Glomerular visceral epithelial cell (primary cell): ENCODE data around the gene PTGER3.
"Not testable (repeated sequence)": the region's sequence is repeated elsewhere in the genome, so short reads cannot be mapped to it uniquely, and the experiment has no call there.

Experiments used
- DNase-seq: peaks from one replicate; pipeline ENCODE4 v3.0.0-alpha.2; 2016; ENCODE audit errors: extremely low spot score

PTGER3 gene

GRCh38 chr1:71002709-71003475 is 44.7 kb downstream of the PTGER3 start:
- no peak for DNase-seq

GRCh38 chr1:71001624-71002023 is 46.0 kb downstream of the PTGER3 start:
- DNase-seq, result no peak

- no peak for DNase-seq
These were observed 49.8 kb downstream of the PTGER3 start for GRCh38 chr1:70997793-70998192.

- no peak for DNase-seq
These were observed 52.8 kb downstream of the PTGER3 start for GRCh38 chr1:70994753-70995268.

GRCh38 chr1:70993798-70994197 is 53.8 kb downstream of the PTGER3 start:
- DNase-seq, result no peak

GRCh38 chr1:70992521-70992920 is 55.1 kb downstream of the PTGER3 start:
- DNase-seq, result no peak

- no peak for DNase-seq
These were observed 57.0 kb downstream of the PTGER3 start for GRCh38 chr1:70990469-70991253.

- no peak for DNase-seq
These were observed 60.1 kb downstream of the PTGER3 start for GRCh38 chr1:70987497-70987896.

- not testable (repeated sequence) for DNase-seq
These were observed 61.8 kb downstream of the PTGER3 start for GRCh38 chr1:70985776-70986225.

- not testable (repeated sequence) for DNase-seq
These were observed 62.3 kb downstream of the PTGER3 start for GRCh38 chr1:70985278-70985677.

GRCh38 chr1:70980361-70980760 is 67.3 kb downstream of the PTGER3 start:
- DNase-seq, result no peak

- no peak for DNase-seq
These were observed 67.7 kb downstream of the PTGER3 start for GRCh38 chr1:70979881-70980280.

- no peak for DNase-seq
These were observed 68.3 kb downstream of the PTGER3 start for GRCh38 chr1:70979313-70979712.

- no peak for DNase-seq
These were observed 69.0 kb downstream of the PTGER3 start for GRCh38 chr1:70978623-70979022.

GRCh38 chr1:70977575-70977974 is 70.0 kb downstream of the PTGER3 start:
- DNase-seq, result no peak

GRCh38 chr1:70977041-70977440 is 70.6 kb downstream of the PTGER3 start:
- no peak for DNase-seq

GRCh38 chr1:70973754-70974153 is 73.9 kb downstream of the PTGER3 start:
- no peak for DNase-seq

GRCh38 chr1:70970407-70970806 is 77.2 kb downstream of the PTGER3 start:
- no peak for DNase-seq

GRCh38 chr1:70966018-70966638 is 81.5 kb downstream of the PTGER3 start:
- DNase-seq, result no peak

- no peak for DNase-seq
These were observed 84.2 kb downstream of the PTGER3 start for GRCh38 chr1:70963374-70963773.

GRCh38 chr1:70961374-70961975 is 86.1 kb downstream of the PTGER3 start:
- no peak for DNase-seq
